SK-N-SH treated with all-trans-retinoic acid at 6 μM for 48 hours (cell line): ENCODE results near the gene NHS.

Experiments used
- ATAC-seq: fragments of 200-7000 bp; cut with Tn5 transposase; 3 replicates; pipeline ENCODE4 v1.9.1; 2020; ENCODE audit warnings: mild to moderate bottlenecking, moderate library complexity
- ARNTL ChIP-seq: fragments of 450-650 bp; formaldehyde crosslinking; IDR thresholded peaks from 2 replicates; pipeline ENCODE4 v1.5.0; 2020; ENCODE audit warnings: low read depth, mild to moderate bottlenecking, moderate library complexity, borderline replicate concordance
- CREB5 ChIP-seq: fragments of 250-450 bp; sonication (Bioruptor Pico); IDR thresholded peaks from 2 replicates; pipeline ENCODE4 v1.5.1; 2020; ENCODE audit warnings: low read depth, mild to moderate bottlenecking, moderate library complexity
- CSDC2 ChIP-seq: fragments of 250-450 bp; sonication (Bioruptor Pico); IDR thresholded peaks from 2 replicates; pipeline ENCODE4 v1.5.0; 2020; ENCODE audit warnings: mild to moderate bottlenecking, moderate library complexity
- ESRRG ChIP-seq: fragments of 250-450 bp; sonication (Bioruptor Pico); IDR thresholded peaks from 2 replicates; pipeline ENCODE4 v1.6.1; 2021; ENCODE audit warnings: mild to moderate bottlenecking
- GLIS3 ChIP-seq: fragments of 250-450 bp; sonication (Bioruptor Pico); IDR thresholded peaks from 2 replicates; pipeline ENCODE4 v1.5.0; 2020; ENCODE audit warnings: mild to moderate bottlenecking, moderate library complexity
- ISL1 ChIP-seq: fragments of 250-450 bp; sonication (Bioruptor Pico); IDR thresholded peaks from 2 replicates; pipeline ENCODE4 v2.1.2; 2022; ENCODE audit warnings: mild to moderate bottlenecking, moderate library complexity
- OSR1 ChIP-seq: fragments of 250-450 bp; sonication (Bioruptor Pico); IDR thresholded peaks from 2 replicates; pipeline ENCODE4 v1.8.0; 2022; ENCODE audit warnings: moderate library complexity, mild to moderate bottlenecking, inconsistent platforms
- PATZ1 ChIP-seq: fragments of 250-450 bp; sonication (Bioruptor Pico); IDR thresholded peaks from 2 replicates; pipeline ENCODE4 v1.8.0; 2020; ENCODE audit warnings: mild to moderate bottlenecking, moderate library complexity, borderline replicate concordance
- POU6F1 ChIP-seq: fragments of 250-450 bp; sonication (Bioruptor Pico); IDR thresholded peaks from 2 replicates; pipeline ENCODE4 v1.8.0; 2021; ENCODE audit warnings: low read depth, mild to moderate bottlenecking, moderate library complexity, borderline replicate concordance
- PPARA ChIP-seq: fragments of 250-450 bp; sonication (Bioruptor Pico); IDR thresholded peaks from 2 replicates; pipeline ENCODE4 v1.5.0; 2020; ENCODE audit warnings: mild to moderate bottlenecking, borderline replicate concordance
- RARB ChIP-seq: fragments of 250-450 bp; sonication (Bioruptor Pico); IDR thresholded peaks from 2 replicates; pipeline ENCODE4 v1.8.0; 2021; ENCODE audit warnings: mild to moderate bottlenecking, moderate library complexity
- SNAI2 ChIP-seq: fragments of 250-450 bp; sonication (Bioruptor Pico); IDR thresholded peaks from 2 replicates; pipeline ENCODE4 v1.5.0; 2020; ENCODE audit warnings: mild to moderate bottlenecking, moderate library complexity
- TCF4 ChIP-seq: fragments of 250-450 bp; sonication (Bioruptor Pico); IDR thresholded peaks from 2 replicates; pipeline ENCODE4 v1.8.0; 2021; ENCODE audit warnings: mild to moderate bottlenecking, moderate library complexity, borderline replicate concordance
- TOX ChIP-seq: fragments of 250-450 bp; sonication (Bioruptor Pico); IDR thresholded peaks from 2 replicates; pipeline ENCODE4 v1.8.0; 2021; ENCODE audit warnings: mild to moderate bottlenecking, moderate library complexity, borderline replicate concordance
- ZC3H10 ChIP-seq: fragments of 250-450 bp; sonication (Bioruptor Pico); IDR thresholded peaks from 2 replicates; pipeline ENCODE4 v1.5.1; 2021; ENCODE audit warnings: mild to moderate bottlenecking, moderate library complexity
- ZFP3 ChIP-seq: fragments of 250-450 bp; sonication (Bioruptor Pico); IDR thresholded peaks from 2 replicates; pipeline ENCODE4 v1.5.0; 2020; ENCODE audit warnings: mild to moderate bottlenecking, moderate library complexity
- ZFP30 ChIP-seq: fragments of 450-650 bp; formaldehyde crosslinking; IDR thresholded peaks from 2 replicates; pipeline ENCODE4 v1.5.0; 2022; ENCODE audit warnings: mild to moderate bottlenecking, moderate library complexity
- ZNF565 ChIP-seq: fragments of 450-650 bp; formaldehyde crosslinking; conservative IDR thresholded peaks from 2 replicates; pipeline ENCODE4 v1.5.0; 2020; ENCODE audit warnings: low read depth, mild to moderate bottlenecking, moderate library complexity
- ZNF70 ChIP-seq: fragments of 450-650 bp; formaldehyde crosslinking; IDR thresholded peaks from 2 replicates; pipeline ENCODE4 v1.5.0; 2020; ENCODE audit warnings: mild to moderate bottlenecking, moderate library complexity
- ZNF8 ChIP-seq: fragments of 450-650 bp; formaldehyde crosslinking; IDR thresholded peaks from 2 replicates; pipeline ENCODE4 v1.5.0; 2020; ENCODE audit warnings: mild to moderate bottlenecking, moderate library complexity
- TF ChIP-seq, protein P1 (sequence below): fragments of 250-450 bp; sonication (Bioruptor Pico); IDR thresholded peaks from 2 replicates; pipeline ENCODE4 v1.5.1; 2021; ENCODE audit warnings: mild to moderate bottlenecking, moderate library complexity
- TF ChIP-seq, protein P2 (sequence below): fragments of 250-450 bp; sonication (Bioruptor Pico); IDR thresholded peaks from 2 replicates; pipeline ENCODE4 v1.5.0; 2020; ENCODE audit warnings: mild to moderate bottlenecking, moderate library complexity

The NHS gene

DNA sequence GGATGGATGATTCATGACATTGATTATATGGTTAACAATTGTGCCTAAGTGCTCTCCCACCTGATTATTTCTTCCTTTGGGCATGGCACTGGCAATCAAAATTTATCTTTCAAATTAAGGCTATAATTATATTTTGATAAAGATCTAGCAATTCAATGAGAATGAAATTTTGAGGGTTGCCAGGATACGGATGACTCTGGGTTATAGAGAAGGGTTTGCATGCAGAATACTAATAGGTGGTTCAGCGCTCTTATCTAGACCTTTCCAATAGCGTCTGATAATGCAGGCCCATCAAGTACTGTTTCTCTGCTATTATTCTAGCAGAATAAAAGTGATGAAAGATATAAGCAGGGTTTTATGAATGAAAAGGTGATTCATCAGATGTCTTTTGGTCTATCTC, 287.4 kb downstream of the NHS start:
- TF ChIP-seq SNAI2 (CRISPR knock-in tag): no peak
- no peak for TF ChIP-seq CSDC2 (CRISPR knock-in tag)
- TF ChIP-seq TOX (CRISPR knock-in tag): no peak
- TF ChIP-seq ZC3H10 (CRISPR knock-in tag): no peak
- TF ChIP-seq, protein P1, sequence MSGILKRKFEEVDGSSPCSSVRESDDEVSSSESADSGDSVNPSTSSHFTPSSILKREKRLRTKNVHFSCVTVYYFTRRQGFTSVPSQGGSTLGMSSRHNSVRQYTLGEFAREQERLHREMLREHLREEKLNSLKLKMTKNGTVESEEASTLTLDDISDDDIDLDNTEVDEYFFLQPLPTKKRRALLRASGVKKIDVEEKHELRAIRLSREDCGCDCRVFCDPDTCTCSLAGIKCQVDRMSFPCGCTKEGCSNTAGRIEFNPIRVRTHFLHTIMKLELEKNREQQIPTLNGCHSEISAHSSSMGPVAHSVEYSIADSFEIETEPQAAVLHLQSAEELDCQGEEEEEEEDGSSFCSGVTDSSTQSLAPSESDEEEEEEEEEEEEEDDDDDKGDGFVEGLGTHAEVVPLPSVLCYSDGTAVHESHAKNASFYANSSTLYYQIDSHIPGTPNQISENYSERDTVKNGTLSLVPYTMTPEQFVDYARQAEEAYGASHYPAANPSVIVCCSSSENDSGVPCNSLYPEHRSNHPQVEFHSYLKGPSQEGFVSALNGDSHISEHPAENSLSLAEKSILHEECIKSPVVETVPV: no peak
- no peak for TF ChIP-seq ZNF70
- no peak for TF ChIP-seq ISL1
- no peak for TF ChIP-seq POU6F1
- no peak for TF ChIP-seq ZNF8 (CRISPR knock-in tag)
- no peak for TF ChIP-seq TCF4 (CRISPR knock-in tag)
- TF ChIP-seq, all 23 proteins: peak for 0
- ATAC-seq: no peak

DNA sequence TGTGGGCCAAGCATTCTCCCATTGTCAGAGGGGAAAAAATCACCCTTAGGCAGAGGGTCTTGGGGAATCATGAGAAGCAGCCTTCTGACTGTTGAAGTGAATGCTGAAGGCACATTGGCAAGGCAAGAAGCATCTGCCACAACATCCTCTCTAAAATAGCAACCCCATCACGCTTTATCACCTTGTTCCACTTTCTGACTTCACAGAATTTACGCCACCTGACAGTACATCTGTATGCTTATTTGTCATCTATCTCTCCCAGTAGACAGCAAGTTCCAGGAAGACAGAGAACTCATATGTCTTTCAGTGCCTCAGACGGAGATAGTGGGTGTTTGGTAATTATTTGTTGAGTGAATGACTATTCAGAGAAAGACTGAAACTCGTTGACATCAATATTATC, 293.9 kb downstream of the NHS start:
- no peak for ATAC-seq
- TF ChIP-seq CREB5 (CRISPR knock-in tag): no peak
- TF ChIP-seq PPARA: no peak
- TF ChIP-seq RARB (CRISPR knock-in tag): no peak
- TF ChIP-seq PATZ1: no peak
- TF ChIP-seq, protein P2, sequence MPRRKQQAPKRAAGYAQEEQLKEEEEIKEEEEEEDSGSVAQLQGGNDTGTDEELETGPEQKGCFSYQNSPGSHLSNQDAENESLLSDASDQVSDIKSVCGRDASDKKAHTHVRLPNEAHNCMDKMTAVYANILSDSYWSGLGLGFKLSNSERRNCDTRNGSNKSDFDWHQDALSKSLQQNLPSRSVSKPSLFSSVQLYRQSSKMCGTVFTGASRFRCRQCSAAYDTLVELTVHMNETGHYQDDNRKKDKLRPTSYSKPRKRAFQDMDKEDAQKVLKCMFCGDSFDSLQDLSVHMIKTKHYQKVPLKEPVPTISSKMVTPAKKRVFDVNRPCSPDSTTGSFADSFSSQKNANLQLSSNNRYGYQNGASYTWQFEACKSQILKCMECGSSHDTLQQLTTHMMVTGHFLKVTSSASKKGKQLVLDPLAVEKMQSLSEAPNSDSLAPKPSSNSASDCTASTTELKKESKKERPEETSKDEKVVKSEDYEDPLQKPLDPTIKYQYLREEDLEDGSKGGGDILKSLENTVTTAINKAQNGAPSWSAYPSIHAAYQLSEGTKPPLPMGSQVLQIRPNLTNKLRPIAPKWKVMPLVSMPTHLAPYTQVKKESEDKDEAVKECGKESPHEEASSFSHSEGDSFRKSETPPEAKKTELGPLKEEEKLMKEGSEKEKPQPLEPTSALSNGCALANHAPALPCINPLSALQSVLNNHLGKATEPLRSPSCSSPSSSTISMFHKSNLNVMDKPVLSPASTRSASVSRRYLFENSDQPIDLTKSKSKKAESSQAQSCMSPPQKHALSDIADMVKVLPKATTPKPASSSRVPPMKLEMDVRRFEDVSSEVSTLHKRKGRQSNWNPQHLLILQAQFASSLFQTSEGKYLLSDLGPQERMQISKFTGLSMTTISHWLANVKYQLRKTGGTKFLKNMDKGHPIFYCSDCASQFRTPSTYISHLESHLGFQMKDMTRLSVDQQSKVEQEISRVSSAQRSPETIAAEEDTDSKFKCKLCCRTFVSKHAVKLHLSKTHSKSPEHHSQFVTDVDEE (CRISPR knock-in tag): no peak
- TF ChIP-seq ARNTL (CRISPR knock-in tag): no peak
- TF ChIP-seq GLIS3 (CRISPR knock-in tag): no peak
- TF ChIP-seq POU6F1: no peak
- no peak for TF ChIP-seq ZNF565 (CRISPR knock-in tag)

- TF ChIP-seq ZC3H10 (CRISPR knock-in tag) (no peak), ZFP30 (CRISPR knock-in tag) (no peak), ARNTL (CRISPR knock-in tag) (no peak), TOX (CRISPR knock-in tag) (no peak), CREB5 (CRISPR knock-in tag) (no peak), OSR1 (CRISPR knock-in tag) (no peak), ZFP3 (CRISPR knock-in tag) (no peak), ESRRG (CRISPR knock-in tag) (no peak), GLIS3 (CRISPR knock-in tag) (no peak), ZNF8 (CRISPR knock-in tag) (no peak)
- TF ChIP-seq, protein P1: no peak
- TF ChIP-seq, protein P2 (CRISPR knock-in tag): no peak
- no peak for ATAC-seq
Measured at GRCh38 chrX:17669458-17669857, 294.5 kb downstream of the NHS start.
